Fibroblast of lung (primary cell): ENCODE data around the gene TUBB4B. TPM values are rescaled to one million over a fixed set of nuclear protein-coding genes. Genes with fewer than 3 reads are reported as not detected.
"Not testable (repeated sequence)": the region's sequence is repeated elsewhere in the genome, so short reads cannot be mapped to it uniquely, and the experiment has no call there.

Experiments used
- DNase-seq, 2 donors: peaks; one replicate each; pipeline versions ENCODE4 v3.0.0 to v3.0.0-alpha.2; 2010; ENCODE audit warnings: low read depth in 2 of 2
- H2AFZ ChIP-seq: 2 replicates; pipeline ENCODE4 v1.5.1; 2012; ENCODE audit warnings: low read length, control low read depth, inconsistent platforms
- H3K27ac ChIP-seq: 2 replicates; pipeline ENCODE4 v1.5.1; 2011; ENCODE audit warnings: low read length, control low read depth; ENCODE audit not compliant: insufficient read depth
- H3K27me3 ChIP-seq: 2 replicates; pipeline ENCODE4 v1.5.1; 2011; ENCODE audit warnings: mild to moderate bottlenecking, low read length; ENCODE audit not compliant: control insufficient read depth, insufficient read depth
- H3K36me3 ChIP-seq: 2 replicates; pipeline ENCODE4 v1.5.1; 2011; ENCODE audit warnings: low read length; ENCODE audit not compliant: control insufficient read depth, insufficient read depth
- H3K4me1 ChIP-seq: 2 replicates; pipeline ENCODE4 v1.5.1; 2011; ENCODE audit warnings: low read length; ENCODE audit not compliant: control insufficient read depth, insufficient read depth; ENCODE audit errors: extremely low read depth
- H3K4me2 ChIP-seq: 2 replicates; pipeline ENCODE4 v1.5.1; 2011; ENCODE audit warnings: low read length, control low read depth; ENCODE audit not compliant: insufficient read depth; ENCODE audit errors: extremely low read depth
- H3K4me3 ChIP-seq, 4 experiments: fragments of 200-600 bp in 1 of 4; sonication (generic) in 1 of 4; replicated peaks in 1 of 4; 2 replicates each; pipeline ENCODE4 v1.5.1; 2011 to 2016; ENCODE audit warnings: low read length in 4 of 4, low read depth in 3 of 4, mild to moderate bottlenecking in 3 of 4, control low read depth in 2 of 4, inconsistent platforms in 1 of 4, mixed read lengths in 1 of 4; ENCODE audit not compliant: insufficient read depth in 1 of 4; ENCODE audit errors: control extremely low read depth in 1 of 4
- H3K79me2 ChIP-seq: 2 replicates; pipeline ENCODE4 v1.5.1; 2012; ENCODE audit warnings: mild to moderate bottlenecking, low read length, inconsistent platforms; ENCODE audit not compliant: control insufficient read depth, insufficient read depth
- H3K9ac ChIP-seq: 2 replicates; pipeline ENCODE4 v1.5.1; 2011; ENCODE audit warnings: mild to moderate bottlenecking, low read length, control low read depth; ENCODE audit not compliant: insufficient read depth
- H3K9me3 ChIP-seq: 2 replicates; pipeline ENCODE4 v1.5.1; 2012; ENCODE audit warnings: low read depth, low read length; ENCODE audit not compliant: control insufficient read depth, insufficient read depth
- H4K20me1 ChIP-seq: 2 replicates; pipeline ENCODE4 v1.5.1; 2011; ENCODE audit warnings: low read length; ENCODE audit not compliant: control insufficient read depth, insufficient read depth; ENCODE audit errors: extremely low read depth
- CTCF ChIP-seq, 2 donors: IDR thresholded peaks in 1 of 2; conservative IDR thresholded peaks in 1 of 2; 1 replicate in 1 of 2; 2 replicates in 1 of 2; pipeline ENCODE4 v1.5.1; 2011 to 2012; ENCODE audit warnings: low read length in 2 of 2, control low read depth in 1 of 2, inconsistent platforms in 1 of 2, low read depth in 1 of 2, mild to moderate bottlenecking in 1 of 2
- EZH2 ChIP-seq: IDR thresholded peaks from 2 replicates; pipeline ENCODE4 v1.5.1; 2012; ENCODE audit warnings: low read length, control low read depth, mild to moderate bottlenecking; ENCODE audit errors: missing control alignments
- polyA plus RNA-seq, 2 donors: library from polyadenylated mRNA; depleted of rRNA in 1 of 2; stranded (reverse) in 1 of 2; unstranded in 1 of 2; fragments of >200 nt; gene quantifications; 2 replicates each; pipeline ENCODE4 v1.2.1, GENCODE V29; 2011 to 2012; ENCODE audit warnings: missing spikeins in 1 of 2
- total RNA-seq: library from RNA; depleted of rRNA; stranded (reverse); fragments of >200 nt; gene quantifications from 2 replicates; pipeline ENCODE4 v1.2.1, GENCODE V29; 2014

TUBB4B gene
- total and polyA plus RNA-seq, 2 donors (not counting 1 experiment from before 2014, with no cell fraction given): 111 to 332 TPM

- no peaks in the 10 kb centered on the region for H3K9me3 ChIP-seq
- DNase-seq: no peak
- no peaks in the 10 kb centered on the region for H4K20me1 ChIP-seq
- H3K4me1 ChIP-seq: peaks cover 6% of the 10 kb centered on the region
- no peak overlapping the region for H3K27ac ChIP-seq
- TF ChIP-seq EZH2: no peak
- no peak for TF ChIP-seq CTCF (conservative IDR thresholded peaks at IDR 0.05 in 1 of 2, IDR thresholded peaks at IDR 0.05 in 1 of 2; ENCODE audit: low read depth in 1 of 2, low read length in 2 of 2)
- H3K4me2 ChIP-seq: no peak overlapping the region
- no peak overlapping the region for H3K4me3 ChIP-seq
- no peak overlapping the region for H3K9ac ChIP-seq
- no peaks in the 10 kb centered on the region for H3K27me3 ChIP-seq
- H3K79me2 ChIP-seq: peaks cover 29% of the 10 kb centered on the region
- H2AFZ ChIP-seq: no peak overlapping the region
- H3K36me3 ChIP-seq: peaks cover 13% of the 10 kb centered on the region
These were observed 3.0 kb upstream of the TUBB4B start for GRCh38 chr9:137237759-137238726.

- peak overlapping the region; percentile 89 for H3K9ac ChIP-seq
- peak overlapping the region; percentile 61 to 76 (median 72) for H3K4me3 ChIP-seq
- H3K27me3 ChIP-seq, H2AFZ ChIP-seq, H3K4me1 ChIP-seq, DNase-seq, H3K9me3 ChIP-seq, H4K20me1 ChIP-seq: not testable (repeated sequence)
- H3K36me3 ChIP-seq: peaks cover 18% of the 10 kb centered on the region
- peak overlapping the region; percentile 96 for H3K4me2 ChIP-seq
- H3K79me2 ChIP-seq: peaks cover 38% of the 10 kb centered on the region
- peak overlapping the region; percentile 95 for H3K27ac ChIP-seq
These were observed 1.4 kb upstream of the TUBB4B start for GRCh38 chr9:137239541-137240200.

GRCh38 chr9:137240318-137240840 is 708 bp upstream of the TUBB4B start:
- Histone ChIP-seq H2AFZ (peak overlapping the region; percentile 16), H3K4me2 (peak overlapping the region; percentile 96), H3K9ac (peak overlapping the region; percentile 89), H4K20me1 (no peaks in the 10 kb centered on the region), H3K4me1 (peaks cover 6% of the 10 kb centered on the region), H3K27ac (peak overlapping the region; percentile 95), H3K4me3 (peak overlapping the region; percentile 61 to 76 (median 72)), H3K36me3 (peaks cover 18% of the 10 kb centered on the region), H3K27me3 (no peaks in the 10 kb centered on the region), H3K9me3 (no peaks in the 10 kb centered on the region), H3K79me2 (peaks cover 38% of the 10 kb centered on the region)
- peak; percentile 67 to 74 for DNase-seq
- no peak for TF ChIP-seq EZH2
- no peak for TF ChIP-seq CTCF (conservative IDR thresholded peaks at IDR 0.05 in 1 of 2, IDR thresholded peaks at IDR 0.05 in 1 of 2; ENCODE audit: low read depth in 1 of 2, low read length in 2 of 2)
